Measurements from ENCODE around the gene H3-3A. TPM values are rescaled to one million over a fixed set of nuclear protein-coding genes. Genes with fewer than 3 reads are reported as not detected.

The H3-3A gene
- total RNA-seq, 1 donor from 2014 or later, result 214 TPM

DNA sequence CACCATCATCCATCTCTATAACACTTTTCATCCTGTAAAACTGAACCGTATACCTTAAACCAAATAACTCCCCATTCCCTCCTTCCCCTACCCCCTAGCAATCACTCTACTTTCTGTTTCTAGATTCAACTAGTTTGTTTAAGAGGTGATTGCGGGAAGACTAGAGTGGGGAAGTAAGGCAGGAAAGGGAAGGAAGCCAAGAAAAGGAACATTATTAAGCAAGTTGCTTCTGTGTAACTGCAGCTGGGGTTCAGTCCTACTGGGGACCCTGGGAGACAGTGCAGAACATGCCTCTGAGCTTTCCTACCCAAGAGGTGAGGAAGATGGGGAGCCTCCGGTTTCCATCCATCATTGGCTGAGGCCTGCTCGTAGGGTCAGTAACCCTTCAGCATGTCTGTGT lies 28.9 kb upstream of the H3-3A start:
- intact Hi-C loops (cut with DNase I), result no loop called here
- peak overlapping the region; percentile 66 to 77 for H3K27ac ChIP-seq
- TF ChIP-seq, protein P1, sequence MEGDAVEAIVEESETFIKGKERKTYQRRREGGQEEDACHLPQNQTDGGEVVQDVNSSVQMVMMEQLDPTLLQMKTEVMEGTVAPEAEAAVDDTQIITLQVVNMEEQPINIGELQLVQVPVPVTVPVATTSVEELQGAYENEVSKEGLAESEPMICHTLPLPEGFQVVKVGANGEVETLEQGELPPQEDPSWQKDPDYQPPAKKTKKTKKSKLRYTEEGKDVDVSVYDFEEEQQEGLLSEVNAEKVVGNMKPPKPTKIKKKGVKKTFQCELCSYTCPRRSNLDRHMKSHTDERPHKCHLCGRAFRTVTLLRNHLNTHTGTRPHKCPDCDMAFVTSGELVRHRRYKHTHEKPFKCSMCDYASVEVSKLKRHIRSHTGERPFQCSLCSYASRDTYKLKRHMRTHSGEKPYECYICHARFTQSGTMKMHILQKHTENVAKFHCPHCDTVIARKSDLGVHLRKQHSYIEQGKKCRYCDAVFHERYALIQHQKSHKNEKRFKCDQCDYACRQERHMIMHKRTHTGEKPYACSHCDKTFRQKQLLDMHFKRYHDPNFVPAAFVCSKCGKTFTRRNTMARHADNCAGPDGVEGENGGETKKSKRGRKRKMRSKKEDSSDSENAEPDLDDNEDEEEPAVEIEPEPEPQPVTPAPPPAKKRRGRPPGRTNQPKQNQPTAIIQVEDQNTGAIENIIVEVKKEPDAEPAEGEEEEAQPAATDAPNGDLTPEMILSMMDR (IDR thresholded peaks at IDR 0.05), result no peak
- no peaks in the 10 kb centered on the region for H3K36me3 ChIP-seq
- DNase-seq (ENCODE audit: low spot score in 2 of 2), result no peak
- H3K9me3 ChIP-seq, result no peaks in the 10 kb centered on the region
- H3K27me3 ChIP-seq, result no peaks in the 10 kb centered on the region
- no peak overlapping the region for H3K4me3 ChIP-seq
- H3K4me1 ChIP-seq, result peaks cover 0 to 12% of the 10 kb centered on the region in 2 donors

DNA sequence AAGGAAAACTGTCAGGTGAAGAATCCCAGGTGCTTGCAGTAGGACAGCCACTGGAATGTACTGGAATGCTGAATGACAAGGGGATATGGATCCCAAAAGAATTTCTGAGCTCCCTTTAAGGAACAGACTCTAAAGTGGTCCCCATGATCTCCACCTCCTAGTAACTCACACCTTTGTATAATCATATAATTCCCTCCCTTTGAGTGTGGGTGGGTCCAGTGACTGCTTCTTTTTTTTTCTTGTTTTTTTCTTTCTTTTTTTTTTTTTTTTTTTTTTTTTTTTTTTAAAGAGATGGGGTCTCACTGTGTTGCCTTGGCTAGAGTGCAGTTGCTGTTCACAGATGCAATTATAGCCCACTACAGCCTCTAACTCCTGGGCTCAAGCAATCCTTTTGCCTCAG lies 28.5 kb upstream of the H3-3A start:
- intact Hi-C loops (cut with DNase I), result loop anchor here (1.0 kb wide), 2 partner anchors 27 to 35 kb away; partner anchors contain the start of gene SDE2
- Histone ChIP-seq H3K27ac (peak overlapping the region; percentile 66 to 77), H3K4me3 (no peak overlapping the region), H3K4me1 (peaks cover 0 to 12% of the 10 kb centered on the region in 2 donors), H3K27me3 (no peaks in the 10 kb centered on the region), H3K9me3 (no peaks in the 10 kb centered on the region), H3K36me3 (no peaks in the 10 kb centered on the region)
- peak in 1 of 2 donors; percentile 15 for DNase-seq (ENCODE audit: low spot score in 2 of 2)
- TF ChIP-seq, protein P1 (IDR thresholded peaks at IDR 0.05), result no peak

DNA sequence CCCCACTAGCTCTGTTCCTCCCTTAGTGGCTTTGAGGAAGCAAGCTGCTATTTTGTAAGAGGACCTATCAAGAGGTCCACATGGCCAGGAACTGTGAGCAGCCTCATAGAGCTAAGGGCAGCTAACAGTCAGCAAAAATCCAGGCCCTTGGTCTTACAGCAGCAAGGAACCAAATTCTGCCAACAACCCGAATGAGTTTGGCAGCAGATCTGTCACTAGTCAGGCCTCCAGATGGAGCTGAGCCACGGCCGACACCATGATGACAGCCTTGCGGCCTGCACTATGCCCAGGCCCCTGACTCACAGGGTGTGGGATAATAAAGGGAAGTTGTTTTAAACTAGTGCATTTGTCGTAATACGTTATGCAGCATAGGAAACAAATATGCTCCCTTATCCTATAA lies 28.0 kb upstream of the H3-3A start:
- H3K36me3 ChIP-seq, result no peaks in the 10 kb centered on the region
- H3K27ac ChIP-seq, result peak overlapping the region; percentile 66 to 77
- H3K4me1 ChIP-seq, result peaks cover 0 to 12% of the 10 kb centered on the region in 2 donors
- H3K4me3 ChIP-seq, result no peak overlapping the region
- no peaks in the 10 kb centered on the region for H3K27me3 ChIP-seq
- TF ChIP-seq, protein P1 (IDR thresholded peaks at IDR 0.05), result no peak
- H3K9me3 ChIP-seq, result no peaks in the 10 kb centered on the region
- intact Hi-C loops (cut with DNase I), result loop anchor here (1.0 kb wide), 2 partner anchors 27 to 35 kb away; partner anchors contain the start of gene SDE2
- peak; percentile 85 to 96 for DNase-seq (ENCODE audit: low spot score in 2 of 2)

DNA sequence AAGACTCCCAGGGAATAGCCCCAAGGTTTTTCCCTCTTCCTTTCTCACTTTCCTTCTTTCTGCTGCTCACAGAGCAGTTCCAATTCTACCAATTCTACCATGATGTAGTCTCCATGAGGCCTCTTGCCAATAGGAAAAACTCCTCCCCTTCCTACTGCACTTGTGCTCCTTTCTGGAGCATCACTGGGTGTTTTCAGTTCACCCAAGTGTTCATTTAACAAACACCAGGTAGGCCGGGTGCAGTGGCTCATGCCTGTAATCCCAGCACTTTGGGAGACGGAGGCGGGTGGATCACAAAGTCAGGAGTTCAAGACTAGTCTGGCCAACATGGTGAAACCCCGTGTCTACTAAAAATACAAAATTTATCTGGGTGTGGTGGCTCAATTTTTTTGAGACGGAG lies 26.6 kb upstream of the H3-3A start:
- intact Hi-C loops (cut with DNase I), result no loop called here
- no peaks in the 10 kb centered on the region for H3K9me3 ChIP-seq
- H3K27me3 ChIP-seq, result no peaks in the 10 kb centered on the region
- no peak overlapping the region for H3K4me3 ChIP-seq
- peak in 1 of 2 donors; percentile 55 for DNase-seq (ENCODE audit: low spot score in 2 of 2)
- peaks cover 0 to 12% of the 10 kb centered on the region in 2 donors for H3K4me1 ChIP-seq
- no peak overlapping the region for H3K27ac ChIP-seq
- TF ChIP-seq, protein P1 (IDR thresholded peaks at IDR 0.05), result no peak
- no peaks in the 10 kb centered on the region for H3K36me3 ChIP-seq

DNA sequence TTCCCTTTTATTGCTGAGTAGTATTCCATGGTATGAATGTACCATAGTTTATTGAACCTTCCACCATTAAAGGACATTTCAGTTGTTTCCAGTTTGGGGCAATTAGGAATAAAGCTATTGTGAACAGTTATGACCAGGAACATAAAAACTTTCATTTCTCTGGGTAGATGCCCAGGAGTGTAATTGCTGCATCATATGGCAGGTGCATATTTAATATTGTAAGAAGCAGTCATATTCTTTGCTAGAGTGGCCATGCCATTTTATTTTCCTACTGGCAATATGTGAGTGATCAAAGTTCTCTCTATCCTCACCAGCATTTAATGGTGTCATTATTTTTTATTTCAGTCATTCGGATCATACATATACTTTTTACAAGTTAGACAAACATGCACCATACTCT lies 23.9 kb upstream of the H3-3A start:
- TF ChIP-seq, protein P1 (IDR thresholded peaks at IDR 0.05), result no peak
- peaks cover 0 to 12% of the 10 kb centered on the region in 2 donors for H3K4me1 ChIP-seq
- H3K36me3 ChIP-seq, result no peaks in the 10 kb centered on the region

DNA sequence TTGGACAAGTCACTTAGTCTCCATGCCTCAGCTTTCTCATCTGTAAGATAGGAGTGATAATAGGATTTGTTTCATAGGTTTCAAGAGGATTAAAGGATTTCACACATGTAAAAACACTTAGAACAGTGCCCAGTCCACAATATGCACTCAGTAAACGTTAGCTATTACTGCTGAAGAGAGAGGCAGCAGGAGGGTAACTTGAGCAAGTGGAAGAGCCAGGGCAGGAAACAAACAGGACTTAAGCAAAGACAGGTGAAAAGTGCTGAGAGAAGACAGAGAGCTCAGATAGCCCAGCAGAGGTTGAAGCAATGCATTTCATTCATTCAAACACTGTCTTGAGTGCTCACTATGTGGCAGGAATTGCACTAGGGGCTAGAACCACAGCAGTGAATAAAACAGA lies 21.1 kb upstream of the H3-3A start:
- Histone ChIP-seq H3K36me3 (no peaks in the 10 kb centered on the region), H3K4me1 (no peaks in the 10 kb centered on the region), H3K9me3 (no peaks in the 10 kb centered on the region), H3K4me3 (no peak overlapping the region), H3K27ac (no peak overlapping the region), H3K27me3 (no peaks in the 10 kb centered on the region)
- DNase-seq (ENCODE audit: low spot score in 2 of 2), result no peak
- TF ChIP-seq, protein P1 (IDR thresholded peaks at IDR 0.05), result no peak
- intact Hi-C loops (cut with DNase I), result no loop called here

More for the DNA sequence above, 23.9 kb upstream of the H3-3A start:
- intact Hi-C loops (cut with DNase I), result no loop called here
- Histone ChIP-seq H3K9me3 (no peaks in the 10 kb centered on the region), H3K4me3 (no peak overlapping the region), H3K27me3 (no peaks in the 10 kb centered on the region), H3K27ac (no peak overlapping the region)
- no peak for DNase-seq (ENCODE audit: low spot score in 2 of 2)
